Natural killer cell (primary cell): Measurements from ENCODE around the gene TAGLN2. TPM values are rescaled to one million over a fixed set of nuclear protein-coding genes. Genes with fewer than 3 reads are reported as not detected.

ENCODE experiments used
- ATAC-seq, 3 donors: fragments of 150-1000 bp in 2 of 3; fragments of 200-7000 bp in 1 of 3; cut with Tn5 transposase; 1 replicate in 1 of 3; 2 replicates in 2 of 3; pipeline ENCODE4 v1.10.0; 2021; ENCODE audit warnings: mild to moderate bottlenecking in 2 of 3, moderate library complexity in 2 of 3
- DNase-seq, 2 donors: peaks; one replicate each; pipeline versions ENCODE4 v3.0.0 to v3.0.0-alpha.2; 2013 to 2021; ENCODE audit warnings: mixed read lengths in 1 of 2
- H3K27ac ChIP-seq: one replicate; pipeline ENCODE4 v1.5.1; 2013; ENCODE audit warnings: mild to moderate bottlenecking, low read length
- H3K27me3 ChIP-seq: one replicate; pipeline ENCODE4 v1.6.1; 2013; ENCODE audit warnings: low read length; ENCODE audit not compliant: control insufficient read depth, insufficient read depth
- H3K36me3 ChIP-seq: one replicate; pipeline ENCODE4 v1.6.1; 2013; ENCODE audit warnings: low read length; ENCODE audit not compliant: control insufficient read depth, insufficient read depth
- H3K4me1 ChIP-seq: one replicate; pipeline ENCODE4 v1.6.1; 2013; ENCODE audit warnings: low read length; ENCODE audit not compliant: control insufficient read depth, insufficient read depth
- H3K4me3 ChIP-seq: one replicate; pipeline ENCODE4 v1.5.1; 2013; ENCODE audit warnings: low read length
- H3K9me3 ChIP-seq: one replicate; pipeline ENCODE4 v1.6.1; 2013; ENCODE audit warnings: low read length; ENCODE audit not compliant: control insufficient read depth, insufficient read depth
- H3K27ac Mint-ChIP-seq, 2 donors: one replicate each; pipeline ENCODE4 v1.8.0; 2022; ENCODE audit warnings: mild to moderate bottlenecking in 2 of 2, mixed read lengths in 2 of 2, moderate library complexity in 1 of 2
- H3K27me3 Mint-ChIP-seq, 2 donors: one replicate each; pipeline ENCODE4 v1.8.0; 2022; ENCODE audit warnings: low read depth in 2 of 2, mixed read lengths in 2 of 2
- H3K36me3 Mint-ChIP-seq: one replicate; pipeline ENCODE4 v1.8.0; 2022; ENCODE audit warnings: mixed read lengths
- H3K4me1 Mint-ChIP-seq, 2 donors: one replicate each; pipeline ENCODE4 v1.8.0; 2022; ENCODE audit warnings: mixed read lengths in 2 of 2
- H3K4me3 Mint-ChIP-seq: one replicate; pipeline ENCODE4 v1.8.0; 2022; ENCODE audit warnings: mild to moderate bottlenecking, moderate library complexity, mixed read lengths
- H3K9me3 Mint-ChIP-seq, 2 donors: one replicate each; pipeline ENCODE4 v1.8.0; 2022; ENCODE audit warnings: mixed read lengths in 2 of 2
- CTCF ChIP-seq: fragments of 200-600 bp; IDR thresholded peaks from one replicate; pipeline ENCODE4 v1.8.0; 2022; ENCODE audit warnings: antibody characterized with exemption
- WGBS: methylation state at CpG from one replicate; pipeline ENCODE4 v1.1.7; 2013; ENCODE audit warnings: missing lambda C conversion rate; ENCODE audit not compliant: insufficient coverage; 5-methylcytosine and 5-hydroxymethylcytosine counted together
- intact Hi-C: fragments of 100-400 bp; cut with micrococcal nuclease; formaldehyde crosslinking; loops from one replicate; pipeline ENCODE4 v1.14.2; 2022
- total RNA-seq, 4 donors: library from RNA; stranded (reverse); fragments of 120-200 nt in 1 of 4; gene quantifications; one replicate each; pipeline versions ENCODE4 v1.2.3 to v1.2.4, GENCODE V29; 2013 to 2022

TAGLN2 gene
- total RNA-seq, 3 donors from 2014 or later (not counting 1 experiment from before 2014, with no cell fraction given), result 344 to 394 (median 358) TPM

- H3K4me1 Mint-ChIP-seq, result peaks cover 7 to 22% of the 10 kb centered on the region in 2 donors
- Histone ChIP-seq H3K27ac (no peak overlapping the region), H3K36me3 (no peaks in the 10 kb centered on the region), H3K27me3 (peaks cover 18% of the 10 kb centered on the region), H3K9me3 (no peaks in the 10 kb centered on the region), H3K4me3 (no peak overlapping the region), H3K4me1 (peaks cover 28% of the 10 kb centered on the region)
- intact Hi-C loops, result no loop called here
- whole genome bisulfite sequencing, result 79% methylated on average over 4 of the region's 5 CpGs
- H3K36me3 Mint-ChIP-seq, result no peaks in the 10 kb centered on the region
- ATAC-seq (no peak), DNase-seq (no peak)
- H3K4me3 Mint-ChIP-seq, result no peak overlapping the region
- no peak overlapping the region for H3K27ac Mint-ChIP-seq
- no peak for TF ChIP-seq CTCF
- peaks cover 36 to 40% of the 10 kb centered on the region in 2 donors for H3K27me3 Mint-ChIP-seq
- no peaks in the 10 kb centered on the region for H3K9me3 Mint-ChIP-seq
Observed at GRCh38 chr1:159941141-159941540, 15.8 kb upstream of the TAGLN2 start.

- 92% methylated on average over 10 of the region's 11 CpGs for WGBS
- Mint-ChIP-seq H3K9me3 (no peaks in the 10 kb centered on the region), H3K4me1 (peaks cover 1 to 13% of the 10 kb centered on the region in 2 donors), H3K27ac (no peak overlapping the region), H3K36me3 (no peaks in the 10 kb centered on the region), H3K4me3 (no peak overlapping the region), H3K27me3 (peaks cover 36 to 40% of the 10 kb centered on the region in 2 donors)
- H3K4me3 ChIP-seq, result no peak overlapping the region
- ATAC-seq (no peak), DNase-seq (no peak)
- TF ChIP-seq CTCF, result no peak
- H3K4me1 ChIP-seq, result peaks cover 27% of the 10 kb centered on the region
- H3K27ac ChIP-seq, result no peak overlapping the region
- H3K9me3 ChIP-seq, result no peaks in the 10 kb centered on the region
- H3K27me3 ChIP-seq, result peaks cover 11% of the 10 kb centered on the region
- intact Hi-C loops, result no loop called here
- H3K36me3 ChIP-seq, result no peaks in the 10 kb centered on the region
Observed at GRCh38 chr1:159940006-159940620, 14.8 kb upstream of the TAGLN2 start.

- H3K9me3 ChIP-seq, result no peaks in the 10 kb centered on the region
- ATAC-seq, result no peak
- WGBS, result 100% methylated on average over 2 of the region's 3 CpGs
- Mint-ChIP-seq H3K9me3 (no peaks in the 10 kb centered on the region), H3K4me3 (no peak overlapping the region), H3K4me1 (peaks cover 0 to 8% of the 10 kb centered on the region in 2 donors), H3K36me3 (no peaks in the 10 kb centered on the region), H3K27ac (no peak overlapping the region), H3K27me3 (peaks cover 36 to 40% of the 10 kb centered on the region in 2 donors)
- peaks cover 24% of the 10 kb centered on the region for H3K4me1 ChIP-seq
- no peak overlapping the region for H3K4me3 ChIP-seq
- no peak overlapping the region for H3K27ac ChIP-seq
- no peaks in the 10 kb centered on the region for H3K36me3 ChIP-seq
- TF ChIP-seq CTCF, result no peak
- H3K27me3 ChIP-seq, result peaks cover 7% of the 10 kb centered on the region
- no peak for DNase-seq
- intact Hi-C loops, result loop anchor here (5.0 to 10.0 kb wide), 2 partner anchors 143 to 435 kb away; partner anchors contain the start of gene KCNJ9
Observed at GRCh38 chr1:159939678-159940002, 14.3 kb upstream of the TAGLN2 start.
